Uterus (tissue), 2 donors: ENCODE data around the gene ARID5B.

Experiments used
- CTCF ChIP-seq, 4 experiments: fragments of 200-600 bp in 2 of 4; fragments of 450-650 bp in 2 of 4; sonication (generic) in 2 of 4; IDR thresholded peaks; one replicate each; pipeline ENCODE4 v1.5.1; 2016 to 2019; ENCODE audit warnings: antibody characterized with exemption in 4 of 4, mild to moderate bottlenecking in 2 of 4, moderate library complexity in 1 of 4
- POLR2A ChIP-seq, 2 donors: fragments of 450-650 bp; IDR thresholded peaks; one replicate each; pipeline ENCODE4 v1.6.1; 2016; ENCODE audit warnings: antibody characterized with exemption in 2 of 2, mild to moderate bottlenecking in 1 of 2, moderate library complexity in 1 of 2

GRCh38 chr10:61918140-61918539, 16.6 kb downstream of the ARID5B start:
- TF ChIP-seq CTCF (IDR thresholded peaks at IDR 0.05), result no peak
- TF ChIP-seq POLR2A (IDR thresholded peaks at IDR 0.05), result no peak
